ENCODE data around the gene MCF2L2. TPM values are rescaled to one million over a fixed set of nuclear protein-coding genes. Genes with fewer than 3 reads are reported as not detected.

Gene MCF2L2
- total and polyA plus RNA-seq, 2 donors (not counting 1 experiment from before 2014, with no cell fraction given): 0.03 to 1.6 TPM

DNA sequence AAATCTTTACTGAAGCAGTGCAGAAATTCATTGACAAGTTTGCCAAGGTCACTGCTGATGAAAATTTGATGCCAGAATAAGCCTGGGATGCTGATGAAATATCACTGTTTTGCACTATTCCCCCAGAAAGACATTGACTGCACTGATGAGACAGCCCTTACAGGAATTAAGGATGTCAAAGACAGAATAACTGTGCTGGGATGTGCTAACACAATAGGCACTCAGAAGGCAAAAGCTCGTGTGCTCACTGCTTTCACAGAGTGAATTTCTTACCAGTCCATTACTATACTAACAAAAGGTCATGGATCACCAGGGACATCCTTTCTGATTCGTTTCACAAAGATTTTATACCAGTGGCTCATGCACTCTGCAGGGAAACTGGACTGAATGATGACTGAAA lies 69.4 kb downstream of the MCF2L2 start:
- Histone ChIP-seq H3K27me3 (replicated peaks in 1 of 4; ENCODE audit: control extremely low read depth in 1 of 4, control insufficient read depth in 3 of 4, insufficient read depth in 4 of 4, low read length in 3 of 4) (peaks cover 0 to 6% (median 2%) of the 10 kb centered on the region in 4 experiments), H3K79me2 (ENCODE audit: control insufficient read depth, insufficient read depth, low read length) (no peaks in the 10 kb centered on the region), H3K9me3 (ENCODE audit: control extremely low read depth in 1 of 3, control insufficient read depth in 2 of 3, insufficient read depth in 1 of 3, low read length in 2 of 3) (no peaks in the 10 kb centered on the region), H3K4me2 (replicated peaks; ENCODE audit: low read depth, low read length, poor library complexity, severe bottlenecking) (no peak overlapping the region), H4K20me1 (ENCODE audit: control insufficient read depth, insufficient read depth, low read length, poor library complexity, severe bottlenecking) (no peaks in the 10 kb centered on the region), H3K27ac (ENCODE audit: low read length in 2 of 2) (no peak overlapping the region), H2AFZ (ENCODE audit: insufficient read depth, low read depth, low read length, poor library complexity, severe bottlenecking) (no peak overlapping the region), H3K9ac (ENCODE audit: low read length) (no peak overlapping the region), H3K4me3 (ENCODE audit: control extremely low read depth in 1 of 5, extremely low read depth in 1 of 5, insufficient read depth in 1 of 5, low read depth in 2 of 5, low read length in 4 of 5) (no peak overlapping the region), H3K4me1 (ENCODE audit: control insufficient read depth in 2 of 2, insufficient read depth in 2 of 2, low read length in 2 of 2) (no peaks in the 10 kb centered on the region), H3K36me3 (replicated peaks in 1 of 2; ENCODE audit: control extremely low read depth in 1 of 2, control insufficient read depth in 1 of 2, extremely low read depth in 1 of 2, insufficient read depth in 2 of 2, low read length in 1 of 2) (no peaks in the 10 kb centered on the region)
- ChIA-PET CTCF (no interaction called here), POLR2A (no interaction called here)
- no peak for TF ChIP-seq CTCF (IDR thresholded peaks at IDR 0.05)
- TF ChIP-seq EZH2 (IDR thresholded peaks at IDR 0.05; ENCODE audit: borderline replicate concordance, insufficient read depth, low read depth, low read length, poor library complexity, severe bottlenecking): no peak
- Mint-ChIP-seq H3K9me3 (ENCODE audit: insufficient read depth) (no peaks in the 10 kb centered on the region), H3K4me3 (no peak overlapping the region), H3K4me1 (no peaks in the 10 kb centered on the region), H3K27ac (no peak overlapping the region), H3K27me3 (peaks cover 6% of the 10 kb centered on the region)
- intact Hi-C loops (cut with micrococcal nuclease): no loop called here
- 83% methylated on average over 1 of the region's 2 CpGs for WGBS (ENCODE audit: insufficient coverage)
- ATAC-seq (ENCODE audit: low read depth) (no peak), DNase-seq (no peak)

- no peaks in the 10 kb centered on the region for H3K4me1 Mint-ChIP-seq
- no peak for ATAC-seq (ENCODE audit: low read depth)
Measured at GRCh38 chr3:183357564-183358079, 70.8 kb downstream of the MCF2L2 start.

More at GRCh38 chr3:183357564-183358079, 70.8 kb downstream of the MCF2L2 start:
- DNase-seq: no peak
- Histone ChIP-seq H3K4me3 (ENCODE audit: control extremely low read depth in 1 of 5, extremely low read depth in 1 of 5, insufficient read depth in 1 of 5, low read depth in 2 of 5, low read length in 4 of 5) (no peak overlapping the region), H3K36me3 (replicated peaks in 1 of 2; ENCODE audit: control extremely low read depth in 1 of 2, control insufficient read depth in 1 of 2, extremely low read depth in 1 of 2, insufficient read depth in 2 of 2, low read length in 1 of 2) (no peaks in the 10 kb centered on the region), H4K20me1 (ENCODE audit: control insufficient read depth, insufficient read depth, low read length, poor library complexity, severe bottlenecking) (no peaks in the 10 kb centered on the region), H3K9me3 (ENCODE audit: control extremely low read depth in 1 of 3, control insufficient read depth in 2 of 3, insufficient read depth in 1 of 3, low read length in 2 of 3) (no peaks in the 10 kb centered on the region), H3K27me3 (replicated peaks in 1 of 4; ENCODE audit: control extremely low read depth in 1 of 4, control insufficient read depth in 3 of 4, insufficient read depth in 4 of 4, low read length in 3 of 4) (peaks cover 0 to 6% (median 2%) of the 10 kb centered on the region in 4 experiments), H3K4me2 (replicated peaks; ENCODE audit: low read depth, low read length, poor library complexity, severe bottlenecking) (no peak overlapping the region), H3K4me1 (ENCODE audit: control insufficient read depth in 2 of 2, insufficient read depth in 2 of 2, low read length in 2 of 2) (no peaks in the 10 kb centered on the region), H3K79me2 (ENCODE audit: control insufficient read depth, insufficient read depth, low read length) (no peaks in the 10 kb centered on the region), H3K9ac (ENCODE audit: low read length) (no peak overlapping the region), H2AFZ (ENCODE audit: insufficient read depth, low read depth, low read length, poor library complexity, severe bottlenecking) (no peak overlapping the region), H3K27ac (ENCODE audit: low read length in 2 of 2) (no peak overlapping the region)
- TF ChIP-seq CTCF (IDR thresholded peaks at IDR 0.05): no peak
- TF ChIP-seq EZH2 (IDR thresholded peaks at IDR 0.05; ENCODE audit: borderline replicate concordance, insufficient read depth, low read depth, low read length, poor library complexity, severe bottlenecking): no peak
- POLR2A ChIA-PET: no interaction called here
- intact Hi-C loops (cut with micrococcal nuclease): no loop called here
- no peak overlapping the region for H3K4me3 Mint-ChIP-seq
- CTCF ChIA-PET: interaction anchor here (2.2 kb wide), 1 partner anchor 24 kb away, joined by 9 read pairs; no protein-coding TSS in a partner anchor
- WGBS (ENCODE audit: insufficient coverage): 86% methylated on average over 5 of the region's 8 CpGs
- no peaks in the 10 kb centered on the region for H3K9me3 Mint-ChIP-seq (ENCODE audit: insufficient read depth)
- H3K27me3 Mint-ChIP-seq: peaks cover 6% of the 10 kb centered on the region
- no peak overlapping the region for H3K27ac Mint-ChIP-seq

All from B cell (primary cell).